Measurements from ENCODE around the gene EPHB2. TPM values are rescaled to one million over a fixed set of nuclear protein-coding genes. Genes with fewer than 3 reads are reported as not detected.
"Not testable (repeated sequence)": the region's sequence is repeated elsewhere in the genome, so short reads cannot be mapped to it uniquely, and the experiment has no call there.

EPHB2 gene
- total and polyA plus RNA-seq, 2 donors (not counting 1 experiment from before 2014, with no cell fraction given), result 0.07 to 0.39 TPM

GRCh38 chr1:22832414-22832786 lies 121.8 kb downstream of the EPHB2 start:
- Histone ChIP-seq H4K20me1 (ENCODE audit: control insufficient read depth, insufficient read depth, low read length, poor library complexity, severe bottlenecking) (no peaks in the 10 kb centered on the region), H3K27me3 (replicated peaks in 1 of 4; ENCODE audit: control extremely low read depth in 1 of 4, control insufficient read depth in 3 of 4, insufficient read depth in 4 of 4, low read length in 3 of 4) (no peaks in the 10 kb centered on the region), H2AFZ (ENCODE audit: insufficient read depth, low read depth, low read length, poor library complexity, severe bottlenecking) (no peak overlapping the region), H3K9ac (ENCODE audit: low read length) (no peak overlapping the region), H3K27ac (ENCODE audit: low read length in 2 of 2) (no peak overlapping the region), H3K79me2 (ENCODE audit: control insufficient read depth, insufficient read depth, low read length) (no peaks in the 10 kb centered on the region), H3K4me3 (ENCODE audit: control extremely low read depth in 1 of 5, extremely low read depth in 1 of 5, insufficient read depth in 1 of 5, low read depth in 2 of 5, low read length in 4 of 5) (no peak overlapping the region), H3K4me2 (replicated peaks; ENCODE audit: low read depth, low read length, poor library complexity, severe bottlenecking) (no peak overlapping the region), H3K9me3 (ENCODE audit: control extremely low read depth in 1 of 3, control insufficient read depth in 2 of 3, insufficient read depth in 1 of 3, low read length in 2 of 3) (no peaks in the 10 kb centered on the region), H3K4me1 (ENCODE audit: control insufficient read depth in 2 of 2, insufficient read depth in 2 of 2, low read length in 2 of 2) (no peaks in the 10 kb centered on the region), H3K36me3 (replicated peaks in 1 of 2; ENCODE audit: control extremely low read depth in 1 of 2, control insufficient read depth in 1 of 2, extremely low read depth in 1 of 2, insufficient read depth in 2 of 2, low read length in 1 of 2) (no peaks in the 10 kb centered on the region)
- H3K9me3 Mint-ChIP-seq (ENCODE audit: insufficient read depth), result no peaks in the 10 kb centered on the region
- intact Hi-C loops (cut with micrococcal nuclease), result no loop called here
- no peak overlapping the region for H3K27ac Mint-ChIP-seq
- H3K4me1 Mint-ChIP-seq, result no peaks in the 10 kb centered on the region
- DNase-seq (no peak), ATAC-seq (ENCODE audit: low read depth) (no peak)
- no peak overlapping the region for H3K4me3 Mint-ChIP-seq
- peaks cover 10% of the 10 kb centered on the region for H3K27me3 Mint-ChIP-seq
- WGBS (ENCODE audit: insufficient coverage), result 100% methylated on average over 2 of the region's 3 CpGs
- CTCF ChIA-PET, result no interaction called here
- TF ChIP-seq, protein P1, sequence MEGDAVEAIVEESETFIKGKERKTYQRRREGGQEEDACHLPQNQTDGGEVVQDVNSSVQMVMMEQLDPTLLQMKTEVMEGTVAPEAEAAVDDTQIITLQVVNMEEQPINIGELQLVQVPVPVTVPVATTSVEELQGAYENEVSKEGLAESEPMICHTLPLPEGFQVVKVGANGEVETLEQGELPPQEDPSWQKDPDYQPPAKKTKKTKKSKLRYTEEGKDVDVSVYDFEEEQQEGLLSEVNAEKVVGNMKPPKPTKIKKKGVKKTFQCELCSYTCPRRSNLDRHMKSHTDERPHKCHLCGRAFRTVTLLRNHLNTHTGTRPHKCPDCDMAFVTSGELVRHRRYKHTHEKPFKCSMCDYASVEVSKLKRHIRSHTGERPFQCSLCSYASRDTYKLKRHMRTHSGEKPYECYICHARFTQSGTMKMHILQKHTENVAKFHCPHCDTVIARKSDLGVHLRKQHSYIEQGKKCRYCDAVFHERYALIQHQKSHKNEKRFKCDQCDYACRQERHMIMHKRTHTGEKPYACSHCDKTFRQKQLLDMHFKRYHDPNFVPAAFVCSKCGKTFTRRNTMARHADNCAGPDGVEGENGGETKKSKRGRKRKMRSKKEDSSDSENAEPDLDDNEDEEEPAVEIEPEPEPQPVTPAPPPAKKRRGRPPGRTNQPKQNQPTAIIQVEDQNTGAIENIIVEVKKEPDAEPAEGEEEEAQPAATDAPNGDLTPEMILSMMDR (IDR thresholded peaks at IDR 0.05), result no peak
- TF ChIP-seq EZH2 (IDR thresholded peaks at IDR 0.05; ENCODE audit: borderline replicate concordance, insufficient read depth, low read depth, low read length, poor library complexity, severe bottlenecking), result no peak
- POLR2A ChIA-PET, result no interaction called here

DNA sequence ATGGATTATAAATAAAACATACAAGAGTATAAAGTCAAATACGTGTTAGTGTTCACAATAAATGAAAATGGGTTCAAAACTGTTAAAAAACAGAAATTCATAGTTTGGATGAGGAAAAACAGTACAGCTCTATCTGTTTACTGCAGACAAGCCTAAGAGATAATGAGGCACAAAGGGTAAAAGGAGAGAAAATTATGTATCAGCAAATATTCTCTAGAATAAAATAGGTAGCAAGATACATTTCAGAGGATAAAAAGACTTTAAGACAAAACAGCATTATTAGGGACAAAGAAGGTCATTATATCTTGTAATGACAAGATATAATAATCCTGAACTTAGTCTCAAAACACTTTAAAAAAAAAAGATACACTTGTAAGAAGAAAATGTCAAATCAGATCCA lies 123.1 kb downstream of the EPHB2 start:
- intact Hi-C loops (cut with micrococcal nuclease), result no loop called here
- TF ChIP-seq, protein P1 (IDR thresholded peaks at IDR 0.05), result no peak
- no peak for TF ChIP-seq EZH2 (IDR thresholded peaks at IDR 0.05; ENCODE audit: borderline replicate concordance, insufficient read depth, low read depth, low read length, poor library complexity, severe bottlenecking)
- no peak overlapping the region for H3K4me2 ChIP-seq (replicated peaks; ENCODE audit: low read depth, low read length, poor library complexity, severe bottlenecking)

GRCh38 chr1:22834420-22834819 lies 123.8 kb downstream of the EPHB2 start:
- H3K4me1 ChIP-seq (ENCODE audit: control insufficient read depth in 2 of 2, insufficient read depth in 2 of 2, low read length in 2 of 2), result not testable (repeated sequence)

More for the DNA sequence above, 123.1 kb downstream of the EPHB2 start:
- no peak overlapping the region for H3K9ac ChIP-seq (ENCODE audit: low read length)
- CTCF ChIA-PET, result no interaction called here
- no peak overlapping the region for H3K27ac ChIP-seq (ENCODE audit: low read length in 2 of 2)
- H3K27me3 ChIP-seq (replicated peaks in 1 of 4; ENCODE audit: control extremely low read depth in 1 of 4, control insufficient read depth in 3 of 4, insufficient read depth in 4 of 4, low read length in 3 of 4), result no peaks in the 10 kb centered on the region
- no peak overlapping the region for H3K4me3 ChIP-seq (ENCODE audit: control extremely low read depth in 1 of 5, extremely low read depth in 1 of 5, insufficient read depth in 1 of 5, low read depth in 2 of 5, low read length in 4 of 5)
- H3K36me3 ChIP-seq (replicated peaks in 1 of 2; ENCODE audit: control extremely low read depth in 1 of 2, control insufficient read depth in 1 of 2, extremely low read depth in 1 of 2, insufficient read depth in 2 of 2, low read length in 1 of 2), result no peaks in the 10 kb centered on the region
- ATAC-seq (ENCODE audit: low read depth), result no peak
- H2AFZ ChIP-seq (ENCODE audit: insufficient read depth, low read depth, low read length, poor library complexity, severe bottlenecking), result no peak overlapping the region
- no peaks in the 10 kb centered on the region for H3K79me2 ChIP-seq (ENCODE audit: control insufficient read depth, insufficient read depth, low read length)
- no peaks in the 10 kb centered on the region for H3K9me3 ChIP-seq (ENCODE audit: control extremely low read depth in 1 of 3, control insufficient read depth in 2 of 3, insufficient read depth in 1 of 3, low read length in 2 of 3)
- no CpG with 5 or more reads among the region's 1 CpG for WGBS (ENCODE audit: insufficient coverage)
- POLR2A ChIA-PET, result no interaction called here
- Mint-ChIP-seq H3K4me1 (no peaks in the 10 kb centered on the region), H3K9me3 (ENCODE audit: insufficient read depth) (no peaks in the 10 kb centered on the region), H3K4me3 (no peak overlapping the region), H3K27ac (no peak overlapping the region), H3K27me3 (peaks cover 11% of the 10 kb centered on the region)
- no peaks in the 10 kb centered on the region for H3K4me1 ChIP-seq (ENCODE audit: control insufficient read depth in 2 of 2, insufficient read depth in 2 of 2, low read length in 2 of 2)
- no peaks in the 10 kb centered on the region for H4K20me1 ChIP-seq (ENCODE audit: control insufficient read depth, insufficient read depth, low read length, poor library complexity, severe bottlenecking)
- no peak for DNase-seq

More at GRCh38 chr1:22834420-22834819, 123.8 kb downstream of the EPHB2 start:
- H3K9ac ChIP-seq (ENCODE audit: low read length); H3K4me2 ChIP-seq (replicated peaks; ENCODE audit: low read depth, low read length, poor library complexity, severe bottlenecking); ATAC-seq (ENCODE audit: low read depth); H3K79me2 ChIP-seq (ENCODE audit: control insufficient read depth, insufficient read depth, low read length); H3K36me3 ChIP-seq (replicated peaks in 1 of 2; ENCODE audit: control extremely low read depth in 1 of 2, control insufficient read depth in 1 of 2, extremely low read depth in 1 of 2, insufficient read depth in 2 of 2, low read length in 1 of 2); H4K20me1 ChIP-seq (ENCODE audit: control insufficient read depth, insufficient read depth, low read length, poor library complexity, severe bottlenecking); H3K27ac Mint-ChIP-seq; H3K4me1 Mint-ChIP-seq; H3K9me3 Mint-ChIP-seq (ENCODE audit: insufficient read depth); H3K4me3 Mint-ChIP-seq; H3K27ac ChIP-seq (ENCODE audit: low read length in 2 of 2); POLR2A ChIA-PET; H3K4me3 ChIP-seq (ENCODE audit: control extremely low read depth in 1 of 5, extremely low read depth in 1 of 5, insufficient read depth in 1 of 5, low read depth in 2 of 5, low read length in 4 of 5); H3K27me3 ChIP-seq (replicated peaks in 1 of 4; ENCODE audit: control extremely low read depth in 1 of 4, control insufficient read depth in 3 of 4, insufficient read depth in 4 of 4, low read length in 3 of 4); H3K9me3 ChIP-seq (ENCODE audit: control extremely low read depth in 1 of 3, control insufficient read depth in 2 of 3, insufficient read depth in 1 of 3, low read length in 2 of 3); H2AFZ ChIP-seq (ENCODE audit: insufficient read depth, low read depth, low read length, poor library complexity, severe bottlenecking); intact Hi-C loops (cut with micrococcal nuclease); CTCF ChIA-PET; DNase-seq: not testable (repeated sequence)
- 88% methylated on average over 2 of the region's 2 CpGs for WGBS (ENCODE audit: insufficient coverage)
- peaks cover 14% of the 10 kb centered on the region for H3K27me3 Mint-ChIP-seq

Measured in B cell (primary cell).